MG63 (cell line): ENCODE measurements around the gene PLPP4. TPM values are rescaled to one million over a fixed set of nuclear protein-coding genes. Genes with fewer than 3 reads are reported as not detected.

Source experiments
- DNase-seq: peaks from one replicate; pipeline ENCODE4 v3.0.0-alpha.2; 2020
- H3K27me3 ChIP-seq: fragments of 250-450 bp; sonication (Bioruptor Pico); 2 replicates; pipeline ENCODE4 v1.5.1; 2020; ENCODE audit warnings: mild to moderate bottlenecking, moderate library complexity
- H3K36me3 ChIP-seq: fragments of 250-450 bp; sonication (Bioruptor Pico); 2 replicates; pipeline ENCODE4 v1.5.1; 2020; ENCODE audit warnings: mild to moderate bottlenecking, moderate library complexity
- H3K4me3 ChIP-seq: fragments of 250-450 bp; sonication (Bioruptor Pico); 2 replicates; pipeline ENCODE4 v1.5.1; 2020; ENCODE audit warnings: mild to moderate bottlenecking, moderate library complexity
- H3K9me3 ChIP-seq: fragments of 250-450 bp; sonication (Bioruptor Pico); 2 replicates; pipeline ENCODE4 v1.5.1; 2020; ENCODE audit warnings: mild to moderate bottlenecking, moderate library complexity
- total RNA-seq: library from RNA; depleted of rRNA; stranded (reverse); fragments of >200 nt; shearing (Covaris generic); gene quantifications from 2 replicates; pipeline ENCODE4 v1.2.3, GENCODE V29; 2014; ENCODE audit warnings: low replicate concordance

Gene PLPP4
- total RNA-seq, 1 experiment from 2014 or later, result 3.4 TPM

- no peak for DNase-seq
- Histone ChIP-seq H3K36me3 (no peaks in the 10 kb centered on the region), H3K4me3 (no peak overlapping the region), H3K9me3 (no peaks in the 10 kb centered on the region), H3K27me3 (no peaks in the 10 kb centered on the region; the same call in 1 of the 2 replicates)
Measured at GRCh38 chr10:120477021-120477742, 20.2 kb downstream of the PLPP4 start.

GRCh38 chr10:120477743-120478141 lies 20.7 kb downstream of the PLPP4 start:
- Histone ChIP-seq H3K36me3 (no peaks in the 10 kb centered on the region), H3K4me3 (no peak overlapping the region), H3K27me3 (no peaks in the 10 kb centered on the region; the same call in 1 of the 2 replicates), H3K9me3 (no peaks in the 10 kb centered on the region)
- no peak for DNase-seq

GRCh38 chr10:120478386-120478785 lies 21.4 kb downstream of the PLPP4 start:
- H3K27me3 ChIP-seq, result no peaks in the 10 kb centered on the region
- H3K9me3 ChIP-seq, result no peaks in the 10 kb centered on the region
- DNase-seq, result no peak
- no peaks in the 10 kb centered on the region for H3K36me3 ChIP-seq
- H3K4me3 ChIP-seq, result no peak overlapping the region

- Histone ChIP-seq H3K9me3 (no peaks in the 10 kb centered on the region), H3K27me3 (no peaks in the 10 kb centered on the region), H3K36me3 (no peaks in the 10 kb centered on the region), H3K4me3 (no peak overlapping the region)
- DNase-seq, result no peak
Measured at GRCh38 chr10:120479506-120479905, 22.5 kb downstream of the PLPP4 start.

- Histone ChIP-seq H3K27me3 (no peaks in the 10 kb centered on the region), H3K36me3 (no peaks in the 10 kb centered on the region), H3K4me3 (no peak overlapping the region), H3K9me3 (no peaks in the 10 kb centered on the region)
- DNase-seq, result no peak
Measured at GRCh38 chr10:120480065-120480600, 23.1 kb downstream of the PLPP4 start.

GRCh38 chr10:120480848-120481247 lies 23.8 kb downstream of the PLPP4 start:
- Histone ChIP-seq H3K9me3 (no peaks in the 10 kb centered on the region), H3K27me3 (no peaks in the 10 kb centered on the region), H3K4me3 (no peak overlapping the region), H3K36me3 (no peaks in the 10 kb centered on the region)
- no peak for DNase-seq

- Histone ChIP-seq H3K27me3 (no peaks in the 10 kb centered on the region), H3K36me3 (no peaks in the 10 kb centered on the region), H3K4me3 (no peak overlapping the region), H3K9me3 (no peaks in the 10 kb centered on the region)
- no peak for DNase-seq
Measured at GRCh38 chr10:120483006-120483405, 26.0 kb downstream of the PLPP4 start.

GRCh38 chr10:120483651-120484301 lies 26.7 kb downstream of the PLPP4 start:
- no peak for DNase-seq
- H3K9me3 ChIP-seq, result no peaks in the 10 kb centered on the region
- no peaks in the 10 kb centered on the region for H3K27me3 ChIP-seq
- no peak overlapping the region for H3K4me3 ChIP-seq
- H3K36me3 ChIP-seq, result no peaks in the 10 kb centered on the region

GRCh38 chr10:120485946-120486345 lies 28.9 kb downstream of the PLPP4 start:
- no peak overlapping the region for H3K4me3 ChIP-seq
- no peak for DNase-seq
- H3K27me3 ChIP-seq, result no peaks in the 10 kb centered on the region

GRCh38 chr10:120486671-120487205 lies 29.7 kb downstream of the PLPP4 start:
- Histone ChIP-seq H3K9me3 (no peaks in the 10 kb centered on the region), H3K36me3 (no peaks in the 10 kb centered on the region), H3K4me3 (no peak overlapping the region), H3K27me3 (no peaks in the 10 kb centered on the region)
- no peak for DNase-seq

More at GRCh38 chr10:120485946-120486345, 28.9 kb downstream of the PLPP4 start:
- Histone ChIP-seq H3K9me3 (no peaks in the 10 kb centered on the region), H3K36me3 (no peaks in the 10 kb centered on the region)

GRCh38 chr10:120490288-120490687 lies 33.3 kb downstream of the PLPP4 start:
- DNase-seq, result no peak
- no peaks in the 10 kb centered on the region for H3K27me3 ChIP-seq
- H3K9me3 ChIP-seq, result no peaks in the 10 kb centered on the region
- H3K36me3 ChIP-seq, result no peaks in the 10 kb centered on the region
- H3K4me3 ChIP-seq, result no peak overlapping the region

GRCh38 chr10:120492346-120492745 lies 35.3 kb downstream of the PLPP4 start:
- no peaks in the 10 kb centered on the region for H3K36me3 ChIP-seq
- H3K4me3 ChIP-seq, result no peak overlapping the region
- no peak for DNase-seq
- H3K27me3 ChIP-seq, result no peaks in the 10 kb centered on the region
- H3K9me3 ChIP-seq, result no peaks in the 10 kb centered on the region

- no peak overlapping the region for H3K4me3 ChIP-seq
- DNase-seq, result no peak
- no peaks in the 10 kb centered on the region for H3K9me3 ChIP-seq
- H3K36me3 ChIP-seq, result no peaks in the 10 kb centered on the region
- no peaks in the 10 kb centered on the region for H3K27me3 ChIP-seq
Measured at GRCh38 chr10:120493411-120494312, 36.6 kb downstream of the PLPP4 start.

- no peak overlapping the region for H3K4me3 ChIP-seq
- no peaks in the 10 kb centered on the region for H3K36me3 ChIP-seq
- H3K27me3 ChIP-seq, result no peaks in the 10 kb centered on the region
- DNase-seq, result no peak
- no peaks in the 10 kb centered on the region for H3K9me3 ChIP-seq
Measured at GRCh38 chr10:120494313-120494710, 37.3 kb downstream of the PLPP4 start.

- no peak for DNase-seq
- no peaks in the 10 kb centered on the region for H3K9me3 ChIP-seq
- no peak overlapping the region for H3K4me3 ChIP-seq
Measured at GRCh38 chr10:120495226-120496009, 38.4 kb downstream of the PLPP4 start.

GRCh38 chr10:120499883-120500282 lies 42.9 kb downstream of the PLPP4 start:
- DNase-seq, result no peak
- no peaks in the 10 kb centered on the region for H3K27me3 ChIP-seq
- no peaks in the 10 kb centered on the region for H3K9me3 ChIP-seq
- H3K4me3 ChIP-seq, result no peak overlapping the region
- no peaks in the 10 kb centered on the region for H3K36me3 ChIP-seq

More at GRCh38 chr10:120495226-120496009, 38.4 kb downstream of the PLPP4 start:
- H3K27me3 ChIP-seq, result no peaks in the 10 kb centered on the region
- no peaks in the 10 kb centered on the region for H3K36me3 ChIP-seq
